Spleen (tissue), 11 donors: Measurements from ENCODE around the gene CFAP161. TPM values are rescaled to one million over a fixed set of nuclear protein-coding genes. Genes with fewer than 3 reads are reported as not detected.

ENCODE experiments used
- DNase-seq: peaks from one replicate; pipeline ENCODE4 v3.0.0-alpha.2; 2020
- H3K27ac ChIP-seq, 8 donors: fragments of 200-600 bp; sonication (generic) in 7 of 8; 1 replicate in 4 of 8; 2 replicates in 4 of 8; pipeline versions ENCODE4 v1.5.0 to v1.8.0; 2016 to 2021; ENCODE audit warnings: inconsistent platforms in 4 of 8, mild to moderate bottlenecking in 4 of 8, moderate library complexity in 1 of 8
- H3K27me3 ChIP-seq, 7 donors: fragments of 200-600 bp; sonication (generic) in 6 of 7; replicated peaks in 1 of 7; 1 replicate in 4 of 7; 2 replicates in 3 of 7; pipeline versions ENCODE4 v1.5.0 to v1.8.0; 2016 to 2021; ENCODE audit warnings: inconsistent platforms in 3 of 7, mild to moderate bottlenecking in 1 of 7
- H3K36me3 ChIP-seq, 6 donors: fragments of 200-600 bp; sonication (generic) in 5 of 6; 1 replicate in 4 of 6; 2 replicates in 2 of 6; pipeline versions ENCODE4 v1.5.0 to v1.8.0; 2016 to 2021; ENCODE audit warnings: inconsistent platforms in 2 of 6
- H3K4me1 ChIP-seq, 6 donors: fragments of 200-600 bp; sonication (generic) in 5 of 6; 1 replicate in 3 of 6; 2 replicates in 3 of 6; pipeline versions ENCODE4 v1.5.0 to v1.8.0; 2016 to 2021; ENCODE audit warnings: inconsistent platforms in 3 of 6
- H3K4me3 ChIP-seq, 8 donors: fragments of 200-600 bp; sonication (generic) in 7 of 8; 1 replicate in 4 of 8; 2 replicates in 4 of 8; pipeline versions ENCODE4 v1.5.0 to v1.8.0; 2016 to 2021; ENCODE audit warnings: inconsistent platforms in 4 of 8, mild to moderate bottlenecking in 4 of 8, moderate library complexity in 2 of 8
- H3K9me3 ChIP-seq, 8 donors: fragments of 200-600 bp; sonication (generic) in 7 of 8; 1 replicate in 4 of 8; 2 replicates in 4 of 8; pipeline versions ENCODE4 v1.5.0 to v1.8.0; 2016 to 2021; ENCODE audit warnings: inconsistent platforms in 4 of 8
- CTCF ChIP-seq, 11 experiments: fragments of 200-600 bp in 7 of 11; fragments of 450-650 bp in 4 of 11; sonication (generic) in 4 of 11; IDR thresholded peaks in 8 of 11; conservative IDR thresholded peaks in 3 of 11; 1 replicate in 7 of 11; 2 replicates in 4 of 11; pipeline versions ENCODE4 v1.4.0 to v1.8.0; 2016 to 2021; ENCODE audit warnings: antibody characterized with exemption in 11 of 11, inconsistent platforms in 4 of 11, mild to moderate bottlenecking in 1 of 11
- POLR2A ChIP-seq, 3 donors: fragments of 450-650 bp; IDR thresholded peaks; one replicate each; pipeline ENCODE4 v1.5.1; 2017; ENCODE audit warnings: antibody characterized with exemption in 3 of 3, mild to moderate bottlenecking in 1 of 3
- POLR2AphosphoS5 ChIP-seq, 3 donors: sonication (generic); formaldehyde crosslinking; IDR thresholded peaks; one replicate each; pipeline ENCODE4 v1.5.1; 2017; ENCODE audit warnings: antibody characterized with exemption in 3 of 3
- WGBS, 5 donors: extraction: QIAGEN DNeasy Blood & Tissue Kit in 3 of 5; methylation state at CpG; one replicate each; pipeline versions ENCODE4 v1.1.5 to v1.1.7; 2013 to 2018; 5-methylcytosine and 5-hydroxymethylcytosine counted together
- intact Hi-C: fragments of 100-400 bp; cut with DNase I; formaldehyde crosslinking; loops from one replicate; pipeline ENCODE4 v1.15.0; 2023; ENCODE audit warnings: low total_unique reads
- polyA plus RNA-seq, 3 donors: library from polyadenylated mRNA; stranded (reverse); fragments of 200-250 nt; gene quantifications; one replicate each; pipeline ENCODE4 v1.2.1, GENCODE V29; 2013
- total RNA-seq, 7 donors: library from RNA; depleted of rRNA in 3 of 7; stranded (reverse); fragments of >200 nt in 3 of 7; fragmentation: NEBNext Ultra II Directional in 4 of 7; extraction: Animal tissue kit (Norgen Biotek cat#: 25700) in 4 of 7; gene quantifications; one replicate each; pipeline versions ENCODE4 v1.1.0 to v1.2.1, GENCODE V29; 2016 to 2021
- donor health status: healthy with polysubstance abuse.
- donor health status: DM: no; HTN: no; CAD: no; lungs with moderate emphysema.
- donor health status: DM: no; HTN: no; CAD: no.
- donor health status: Bipolar disorder and iron deficiency.
- donor health status: healthy.
- donor health status: DM: no; HTN: no; CAD: no.
- donor health status: DM: yes; HTN: yes; CAD: no.

The CFAP161 gene
- total and polyA plus RNA-seq, 10 donors: 0.06 to 2.0 (median 0.48) TPM; not detected in 3

DNA sequence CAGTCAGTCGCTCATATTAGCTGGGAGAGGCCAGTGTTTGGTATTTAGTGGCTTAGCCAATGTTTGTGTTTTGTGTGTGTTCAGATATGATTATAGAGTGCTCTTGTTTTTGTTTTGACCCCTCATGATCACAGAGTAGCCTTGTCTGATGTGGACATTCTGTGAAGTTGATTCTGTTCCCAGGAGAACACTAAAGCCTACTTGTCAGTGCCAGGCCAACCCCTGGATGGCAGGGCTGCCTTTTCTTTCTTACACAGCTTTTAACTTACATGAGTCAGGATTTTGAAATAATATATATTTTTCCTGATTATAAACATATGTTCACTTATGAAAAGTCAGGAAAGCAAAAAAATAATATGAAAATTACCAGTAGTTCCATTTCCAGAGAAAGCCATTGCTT lies 11.9 kb downstream of the CFAP161 start:
- Histone ChIP-seq H3K4me1 (no peaks in the 10 kb centered on the region), H3K4me3 (no peak overlapping the region), H3K9me3 (no peaks in the 10 kb centered on the region), H3K36me3 (no peaks in the 10 kb centered on the region), H3K27ac (no peak overlapping the region), H3K27me3 (peaks cover 0 to 7% (median 0%) of the 10 kb centered on the region in 7 donors)
- intact Hi-C loops: no loop called here
- 80 to 96% (median 89%) methylated on average over 1 of the region's 1 CpG for WGBS, 5 donors
- no peak for DNase-seq
- TF ChIP-seq POLR2AphosphoS5 (IDR thresholded peaks at IDR 0.05): no peak
- TF ChIP-seq CTCF (IDR thresholded peaks at IDR 0.05 in 8 of 11, conservative IDR thresholded peaks at IDR 0.05 in 3 of 11): no peak
- TF ChIP-seq POLR2A (IDR thresholded peaks at IDR 0.05): no peak

DNA sequence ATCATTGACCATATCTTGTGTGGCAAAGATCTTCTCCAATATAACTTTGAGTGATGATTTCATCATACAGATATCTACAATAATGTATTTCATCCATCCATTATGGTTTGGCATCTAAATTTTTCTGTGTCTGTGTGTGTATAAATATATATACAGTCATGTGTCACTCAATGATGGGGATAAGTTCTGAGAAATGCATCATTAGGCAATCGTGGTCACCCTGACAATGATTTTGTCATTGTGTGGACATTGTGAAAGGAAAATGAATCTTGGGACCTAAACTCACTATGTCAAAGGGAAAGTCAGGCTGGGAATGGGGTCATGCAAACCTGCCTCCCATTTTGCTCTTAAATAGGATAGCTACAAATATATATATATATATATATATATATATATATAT lies 12.4 kb downstream of the CFAP161 start:
- H3K27me3 ChIP-seq: peaks cover 0 to 7% (median 0%) of the 10 kb centered on the region in 7 donors
- no peak overlapping the region for H3K27ac ChIP-seq
- H3K4me1 ChIP-seq: no peaks in the 10 kb centered on the region
- no peak for TF ChIP-seq POLR2AphosphoS5 (IDR thresholded peaks at IDR 0.05)
- no peak for TF ChIP-seq CTCF (IDR thresholded peaks at IDR 0.05 in 8 of 11, conservative IDR thresholded peaks at IDR 0.05 in 3 of 11)
- TF ChIP-seq POLR2A (IDR thresholded peaks at IDR 0.05): no peak
- intact Hi-C loops: no loop called here
- WGBS, 5 donors: 51 to 83% (median 68%) methylated on average over 1 of the region's 1 CpG
- H3K36me3 ChIP-seq: no peaks in the 10 kb centered on the region
- H3K9me3 ChIP-seq: no peaks in the 10 kb centered on the region
- no peak for DNase-seq
- no peak overlapping the region for H3K4me3 ChIP-seq

GRCh38 chr15:81151389-81151788 lies 17.3 kb downstream of the CFAP161 start:
- Histone ChIP-seq H3K4me1 (peaks cover 0 to 6% (median 0%) of the 10 kb centered on the region in 6 donors), H3K36me3 (no peaks in the 10 kb centered on the region), H3K27me3 (no peaks in the 10 kb centered on the region), H3K9me3 (no peaks in the 10 kb centered on the region), H3K27ac (no peak overlapping the region), H3K4me3 (no peak overlapping the region)
- TF ChIP-seq CTCF (IDR thresholded peaks at IDR 0.05 in 8 of 11, conservative IDR thresholded peaks at IDR 0.05 in 3 of 11) (no peak), POLR2AphosphoS5 (IDR thresholded peaks at IDR 0.05) (no peak), POLR2A (IDR thresholded peaks at IDR 0.05) (no peak)
- WGBS, 5 donors: 80 to 87% (median 82%) methylated on average over 7 of the region's 7 CpGs
- intact Hi-C loops: loop anchor here (10.0 kb wide), 1 partner anchor 113 kb away; no protein-coding TSS in a partner anchor
- no peak for DNase-seq

GRCh38 chr15:81152339-81152738 lies 18.3 kb downstream of the CFAP161 start:
- WGBS, 5 donors: 84 to 96% (median 90%) methylated on average over 4 of the region's 4 CpGs
- H3K4me3 ChIP-seq: no peak overlapping the region
- H3K4me1 ChIP-seq: peaks cover 0 to 6% (median 0%) of the 10 kb centered on the region in 6 donors
- intact Hi-C loops: loop anchor here (10.0 kb wide), 1 partner anchor 112 kb away; no protein-coding TSS in a partner anchor
- H3K9me3 ChIP-seq: no peaks in the 10 kb centered on the region
- DNase-seq: no peak
- H3K27me3 ChIP-seq: no peaks in the 10 kb centered on the region
- no peaks in the 10 kb centered on the region for H3K36me3 ChIP-seq
- TF ChIP-seq POLR2A (IDR thresholded peaks at IDR 0.05) (no peak), POLR2AphosphoS5 (IDR thresholded peaks at IDR 0.05) (no peak), CTCF (IDR thresholded peaks at IDR 0.05 in 8 of 11, conservative IDR thresholded peaks at IDR 0.05 in 3 of 11) (no peak)
- H3K27ac ChIP-seq: no peak overlapping the region
